Fibroblast of skin of abdomen (primary cell): ENCODE results near the gene TK2.
"Not testable (repeated sequence)": the region's sequence is repeated elsewhere in the genome, so short reads cannot be mapped to it uniquely, and the experiment has no call there.

ENCODE experiments used
- DNase-seq: peaks from one replicate; pipeline ENCODE4 v3.0.0-alpha.2; 2013

The TK2 gene

GRCh38 chr16:66519482-66520373 is 30.2 kb downstream of the TK2 start:
- DNase-seq, result no peak

DNA sequence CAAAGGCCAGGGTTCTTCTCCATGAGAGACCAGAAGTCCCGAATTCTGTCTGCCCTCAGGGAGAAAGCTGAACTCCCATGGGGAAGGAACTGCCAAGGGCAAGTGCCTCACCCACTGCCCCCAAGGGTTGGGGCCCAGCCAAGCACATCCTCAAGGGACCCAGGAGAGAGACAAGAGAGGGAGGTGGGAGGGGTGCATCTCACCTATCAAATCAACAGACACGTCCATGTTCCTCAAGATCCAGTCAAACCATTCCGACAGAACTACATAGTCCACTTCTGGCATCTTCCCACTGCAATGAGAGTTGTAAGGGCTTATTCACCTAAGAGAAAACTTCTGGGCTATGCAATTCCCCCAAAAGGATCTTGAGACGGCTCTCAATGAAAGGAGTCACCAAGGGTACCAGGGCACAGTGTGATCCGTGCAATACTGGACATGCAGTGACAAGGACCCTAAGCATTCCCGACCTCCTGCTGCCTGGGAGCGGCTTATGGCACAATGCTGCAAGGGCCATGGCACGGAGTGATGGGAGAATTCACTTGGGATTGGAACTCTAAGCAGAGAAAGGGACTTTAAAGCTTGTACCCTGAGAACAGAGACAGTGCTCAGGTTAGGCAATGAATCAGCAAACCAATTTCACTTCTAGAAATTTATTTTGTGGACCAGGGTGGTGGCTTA is 32.2 kb downstream of the TK2 start:
- no peak for DNase-seq

DNA sequence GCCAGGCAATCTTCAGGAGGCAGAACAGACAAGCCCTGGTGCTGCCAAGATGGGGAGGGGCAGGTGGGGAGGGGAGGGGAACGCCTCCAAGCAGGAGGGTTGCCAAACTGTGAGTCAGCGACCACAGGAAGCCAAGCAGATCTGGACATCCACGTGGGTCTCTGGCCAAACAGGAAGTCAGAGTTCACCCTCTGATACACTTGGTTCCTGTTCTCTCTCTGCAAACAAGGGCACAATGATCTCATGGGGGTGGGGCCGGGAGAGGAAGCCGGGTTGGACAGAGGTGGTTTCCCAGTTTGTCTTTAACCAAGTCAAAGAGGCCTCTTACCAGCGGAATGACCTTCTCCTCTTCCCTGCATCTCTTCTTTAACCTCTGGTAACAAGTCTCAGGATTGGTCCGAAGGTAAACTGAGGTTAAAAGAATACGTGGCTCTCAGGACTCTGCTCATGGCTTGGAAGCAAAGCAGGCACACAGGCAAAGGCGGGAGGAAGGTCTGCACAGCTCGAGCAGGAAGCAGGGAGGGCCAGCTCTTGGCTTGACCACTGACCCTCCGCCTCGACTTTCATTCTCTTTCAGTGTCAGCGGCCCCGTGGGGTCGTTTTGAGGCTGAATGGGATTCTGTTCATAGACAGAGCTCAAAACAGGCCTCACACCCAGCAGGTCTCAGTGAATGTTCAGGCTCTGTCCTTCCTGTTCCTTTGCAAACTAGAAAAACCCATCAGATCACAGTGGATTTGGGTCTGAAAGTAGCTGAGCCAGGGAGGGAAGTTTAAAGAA is 32.9 kb downstream of the TK2 start:
- peak; percentile 95 for DNase-seq

DNA sequence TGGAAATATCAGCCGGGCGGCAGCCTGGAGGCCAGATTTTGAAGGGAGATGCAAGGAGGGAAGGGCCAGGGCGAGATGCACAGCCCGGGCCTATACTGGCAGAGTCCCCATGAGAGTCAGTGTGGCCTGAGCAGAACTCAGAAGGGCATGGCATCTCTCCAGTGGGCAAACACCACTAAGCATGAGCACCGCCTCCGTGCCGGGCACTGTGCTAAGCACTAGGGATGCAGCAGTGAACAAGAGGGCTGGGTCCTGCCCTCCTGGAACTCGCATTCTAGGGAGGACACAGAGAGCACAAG is 33.5 kb downstream of the TK2 start:
- DNase-seq, result no peak

DNA sequence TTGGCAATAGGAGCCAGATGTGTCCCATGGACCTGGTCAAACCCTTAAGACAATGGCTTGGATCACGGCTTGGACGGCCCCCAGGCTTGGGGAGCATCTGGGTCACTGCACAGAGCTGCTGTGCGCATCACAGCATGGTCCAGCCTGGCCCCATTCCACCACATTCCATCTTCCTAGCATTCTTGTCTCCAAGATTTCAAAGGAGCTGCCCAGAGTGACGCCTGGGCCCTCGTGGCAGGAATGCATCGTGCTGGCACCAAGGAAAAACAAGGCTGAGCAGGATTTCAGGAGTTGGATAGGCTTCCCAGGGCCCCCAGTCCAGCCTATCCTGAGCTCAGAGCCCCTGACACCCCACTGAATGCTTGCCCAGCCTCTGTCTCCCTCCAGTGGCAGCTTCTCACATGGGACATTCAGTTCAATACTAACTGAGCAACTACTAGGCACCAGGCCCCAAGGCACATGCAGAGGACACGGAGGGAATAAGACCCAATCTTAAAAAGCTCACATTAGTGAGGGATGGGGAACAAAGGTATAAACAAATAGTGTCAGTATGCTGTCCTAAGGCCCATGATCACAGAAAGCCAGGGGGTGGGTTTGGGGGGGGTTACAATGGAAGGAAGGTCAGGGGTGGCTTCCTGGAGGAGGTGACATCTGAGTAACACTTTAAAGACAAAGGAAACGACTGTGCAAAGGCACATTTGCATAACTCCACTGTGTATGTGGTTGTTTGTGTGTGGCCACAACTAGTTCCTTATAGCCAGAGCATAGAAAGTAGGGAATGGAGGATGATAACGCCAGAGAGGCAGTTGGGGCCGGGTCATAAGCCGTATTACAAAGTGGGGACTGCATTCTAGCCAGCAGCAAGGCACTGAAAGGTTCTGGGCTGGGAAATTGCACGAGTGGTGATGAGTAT is 34.1 kb downstream of the TK2 start:
- peak; percentile 44 for DNase-seq

GRCh38 chr16:66514980-66515595 is 34.8 kb downstream of the TK2 start:
- DNase-seq, result not testable (repeated sequence)

DNA sequence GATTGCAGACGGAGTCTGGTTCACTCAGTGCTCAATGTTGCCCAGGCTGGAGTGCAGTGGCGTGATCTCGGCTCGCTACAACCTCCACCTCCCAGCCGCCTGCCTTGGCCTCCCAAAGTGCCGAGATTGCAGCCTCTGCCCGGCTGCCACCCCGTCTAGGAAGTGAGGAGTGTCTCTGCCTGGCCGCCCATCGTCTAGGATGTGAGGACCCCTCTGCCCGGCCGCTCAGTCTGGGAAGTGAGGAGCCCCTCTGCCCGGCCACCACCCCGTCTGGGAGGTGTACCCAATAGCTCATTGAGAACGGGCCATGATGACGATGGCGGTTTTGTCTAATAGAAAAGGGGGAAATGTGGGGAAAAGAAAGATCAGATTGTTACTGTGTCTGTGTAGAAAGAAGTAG is 35.5 kb downstream of the TK2 start:
- not testable (repeated sequence) for DNase-seq

- no peak for DNase-seq
Observed at GRCh38 chr16:66513111-66513723, 36.7 kb downstream of the TK2 start.

DNA sequence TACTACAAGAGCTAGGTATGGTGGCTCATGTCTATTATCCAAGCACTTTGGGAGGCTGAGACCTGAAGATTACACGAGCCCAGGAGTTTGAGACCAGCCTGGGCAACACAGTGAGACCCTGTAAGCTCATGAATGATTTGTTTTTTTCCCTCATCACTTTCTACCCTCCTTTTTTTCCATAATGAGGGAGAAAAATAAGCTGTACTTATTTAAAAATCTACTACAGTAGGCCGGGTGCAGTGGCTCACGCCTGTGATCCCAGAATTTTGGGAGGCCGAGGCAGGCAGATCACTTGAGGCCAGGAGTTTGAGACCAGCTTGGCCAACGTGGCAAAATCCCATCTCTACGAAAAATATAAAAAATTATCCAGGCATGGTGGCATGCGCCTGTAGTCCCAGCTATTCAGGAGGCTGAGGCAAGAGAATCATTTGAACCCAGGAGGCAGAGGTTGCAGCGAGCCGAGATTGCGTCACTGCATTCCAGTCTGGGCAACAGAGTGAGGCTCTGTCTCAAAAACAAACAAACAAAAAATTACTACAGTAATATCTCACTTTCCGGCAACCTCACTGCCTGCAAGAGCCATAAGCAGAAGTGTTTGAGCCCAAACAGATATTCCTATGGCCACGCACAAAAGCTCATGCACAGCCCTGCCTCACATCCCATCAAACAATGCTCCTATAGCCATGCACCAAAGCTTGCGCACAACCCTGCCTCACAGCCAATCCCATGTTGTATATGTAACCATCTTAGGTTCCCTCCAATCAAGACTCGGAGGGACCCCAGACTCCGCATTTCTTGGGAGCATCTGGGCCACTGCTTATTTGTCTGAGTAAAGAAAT is 37.4 kb downstream of the TK2 start:
- DNase-seq, result no peak

- peak; percentile 74 for DNase-seq
Observed at GRCh38 chr16:66511602-66512271, 38.2 kb downstream of the TK2 start.

DNA sequence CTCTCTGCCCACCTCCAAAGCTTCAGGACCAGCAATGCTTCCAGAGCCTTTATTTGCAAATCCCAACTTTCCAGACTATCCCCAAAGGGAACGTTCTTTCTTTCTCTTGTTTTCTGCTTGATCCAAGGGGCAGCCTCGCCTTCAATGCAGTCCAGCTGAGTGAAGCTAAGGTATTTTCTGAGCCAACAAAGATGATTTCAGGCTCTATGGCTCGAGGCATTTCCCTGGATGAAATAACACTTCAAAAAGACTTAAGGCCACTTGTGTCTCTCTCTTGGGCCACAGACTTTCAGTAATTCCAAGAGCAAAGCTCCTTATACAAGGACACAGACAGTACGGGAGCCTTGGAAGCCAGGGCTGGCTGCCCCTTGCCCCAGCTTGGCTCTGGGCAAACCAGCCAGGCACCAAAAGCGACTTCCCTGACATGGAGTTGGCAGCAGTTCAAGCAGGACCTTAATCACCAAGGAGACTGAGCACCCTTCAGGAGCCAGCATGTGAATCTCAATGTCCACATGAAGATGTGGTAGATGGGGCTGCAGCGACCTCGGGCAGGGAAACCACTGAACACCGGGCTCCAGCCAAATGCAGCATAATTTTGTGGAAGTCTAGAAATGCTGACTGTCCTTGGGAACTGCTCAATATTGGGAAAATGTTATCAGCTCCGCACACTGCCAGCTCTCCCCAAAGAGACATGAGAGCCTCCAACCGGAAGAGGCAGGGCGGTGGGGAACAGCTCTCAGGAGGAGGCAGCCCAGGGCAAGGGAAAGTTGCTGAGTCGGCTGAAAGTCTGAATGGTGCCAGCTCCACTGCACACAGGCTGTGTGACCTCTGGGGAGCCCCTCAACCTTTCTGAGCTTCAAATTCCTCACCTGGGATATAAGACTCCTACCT is 39.0 kb downstream of the TK2 start:
- no peak for DNase-seq

DNA sequence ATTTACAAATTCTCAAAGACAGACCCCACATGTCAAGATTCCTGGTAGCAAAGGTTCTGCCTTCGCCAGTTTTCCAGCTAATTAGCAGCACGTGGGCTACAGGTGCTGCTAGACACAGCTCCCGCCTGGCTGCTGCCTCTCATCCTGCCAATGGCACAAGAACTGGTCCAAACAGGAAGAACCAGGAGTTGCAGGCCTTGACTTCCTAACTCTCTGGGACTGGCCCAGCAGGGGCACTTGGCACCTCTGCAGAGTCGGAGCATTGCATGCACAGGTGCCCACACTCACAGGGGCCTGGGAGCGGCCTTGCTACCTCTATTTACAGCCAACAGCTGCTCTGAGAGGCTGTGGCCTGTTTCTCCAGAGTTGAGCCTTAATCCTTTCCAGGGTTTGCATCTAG is 39.6 kb downstream of the TK2 start:
- no peak for DNase-seq

DNA sequence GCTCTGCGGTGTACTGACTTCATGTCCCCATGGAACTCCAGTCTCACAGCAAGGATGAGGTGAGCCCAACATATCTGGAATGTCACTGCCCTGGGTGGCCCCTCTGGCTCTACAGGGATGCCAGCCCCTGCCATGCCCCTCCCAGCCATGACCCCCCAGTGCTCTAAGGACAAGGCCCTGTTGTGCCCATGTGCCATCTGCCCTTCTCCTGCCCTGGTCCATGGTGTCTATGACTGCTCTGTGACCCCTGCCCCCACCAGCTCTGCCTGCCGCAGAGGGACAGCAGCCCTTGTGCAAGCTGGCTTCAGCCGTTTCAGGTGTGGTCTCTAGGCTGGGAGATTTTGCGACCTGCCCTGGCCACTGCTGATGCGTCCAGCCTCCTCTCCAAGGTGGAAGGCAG is 40.3 kb downstream of the TK2 start:
- no peak for DNase-seq

DNA sequence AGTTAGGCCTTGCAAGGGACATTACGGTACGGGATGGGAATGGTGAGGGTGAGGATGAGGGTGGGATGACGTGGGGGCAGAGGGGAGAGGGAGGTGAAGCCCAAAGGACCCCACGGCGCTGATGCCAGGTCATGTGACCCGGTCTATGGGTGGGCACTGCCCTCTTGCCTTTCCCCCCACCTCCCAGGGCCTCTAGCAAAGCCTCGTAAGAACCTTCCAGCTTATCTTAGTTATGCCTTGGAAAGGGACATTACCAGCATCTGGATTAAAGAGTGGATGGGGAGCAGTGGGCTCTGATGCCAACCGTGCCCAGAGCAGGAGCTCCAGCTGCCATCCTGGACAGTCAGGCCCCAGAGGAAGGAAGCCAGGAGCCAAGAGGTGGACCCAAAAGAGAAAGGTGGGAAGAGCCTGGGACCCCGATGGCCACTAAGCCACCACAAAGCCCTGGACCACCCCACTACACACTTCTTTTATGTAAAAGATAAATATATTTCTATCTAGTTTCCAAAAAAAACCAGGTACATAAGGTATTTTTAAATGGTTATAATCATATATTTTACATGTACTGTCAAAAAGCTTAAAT is 40.9 kb downstream of the TK2 start:
- DNase-seq, result no peak

DNA sequence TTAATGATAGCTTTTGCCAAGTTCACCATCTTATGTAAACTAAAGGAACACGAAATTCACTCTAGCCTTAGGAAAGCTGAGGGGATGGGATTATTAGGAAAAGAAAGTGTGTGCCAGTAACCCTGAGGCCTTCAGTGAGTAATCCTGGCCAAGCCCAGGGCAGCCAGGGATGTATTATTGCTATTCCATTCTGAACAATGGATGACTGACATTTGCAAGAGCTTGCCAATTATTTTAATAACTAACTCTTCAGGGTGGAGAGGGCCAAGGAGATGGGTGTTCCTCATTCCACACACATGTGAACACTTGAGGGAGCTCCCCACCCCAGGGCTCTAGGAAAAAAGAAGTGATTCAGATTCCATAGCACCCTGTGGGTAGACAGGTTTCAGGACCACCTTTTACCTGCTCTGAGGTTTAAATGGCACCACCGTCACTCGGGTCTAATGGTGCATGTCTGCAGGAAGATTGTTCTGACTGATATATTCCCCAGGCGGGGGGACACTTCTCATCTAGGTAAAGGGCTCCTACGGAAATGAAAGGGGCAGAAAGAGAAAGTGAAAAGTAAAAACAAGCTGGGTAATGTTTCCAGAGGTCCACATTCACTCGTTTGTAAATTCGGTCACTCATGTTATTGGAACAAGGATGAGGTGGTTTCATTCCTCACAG is 41.5 kb downstream of the TK2 start:
- no peak for DNase-seq

DNA sequence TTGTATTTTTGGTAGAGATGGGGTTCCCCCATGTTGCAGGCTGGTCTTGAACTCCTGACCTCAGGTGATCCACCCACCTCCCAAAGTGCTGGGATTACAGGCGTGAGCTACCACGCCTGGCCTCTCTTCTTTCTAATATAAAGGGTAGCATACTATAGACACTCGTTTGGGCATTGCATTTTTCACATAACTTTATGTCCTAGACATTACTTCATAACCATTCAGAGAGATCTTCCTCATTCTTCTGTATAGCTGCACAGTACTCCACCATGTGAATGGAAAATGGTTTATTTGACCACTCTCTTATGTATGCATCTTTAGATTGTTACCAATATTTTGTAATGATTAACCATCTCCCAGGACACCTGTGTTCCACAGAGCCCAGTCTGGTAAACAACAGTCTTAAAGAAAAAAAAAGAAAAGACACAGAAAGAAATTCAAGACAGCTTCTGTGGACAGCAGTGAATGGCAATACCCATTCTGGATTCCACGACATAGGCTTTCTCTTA is 42.1 kb downstream of the TK2 start:
- no peak for DNase-seq

- DNase-seq, result no peak
Observed at GRCh38 chr16:66503612-66504011, 46.3 kb downstream of the TK2 start.

DNA sequence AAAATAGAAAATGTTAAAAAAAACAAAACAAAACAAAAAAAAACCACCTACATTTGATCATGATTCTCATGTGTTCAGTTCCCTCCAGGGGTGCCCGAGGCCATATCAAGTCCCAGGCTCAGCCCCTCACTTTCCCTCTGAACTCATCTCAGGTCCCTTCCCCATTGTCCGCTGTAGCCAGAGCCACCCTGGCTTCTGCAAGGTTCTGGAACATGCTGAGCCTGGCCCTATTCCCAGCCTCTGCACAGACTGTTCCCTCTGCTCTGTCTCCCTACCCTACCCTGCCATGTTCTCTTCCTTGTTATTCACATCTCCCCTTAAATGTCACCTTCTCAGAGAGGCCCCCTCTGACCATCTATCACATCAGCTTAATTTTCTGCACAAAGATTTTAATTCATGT is 46.9 kb downstream of the TK2 start:
- DNase-seq, result no peak
